CD14-positive monocyte (primary cell): ENCODE measurements around the gene TNNT3. TPM values are rescaled to one million over a fixed set of nuclear protein-coding genes. Genes with fewer than 3 reads are reported as not detected.

Experiments
- DNase-seq, 3 donors: peaks; one replicate each; pipeline ENCODE4 v3.0.0-alpha.2; 2011 to 2022
- H2AFZ ChIP-seq: 2 replicates; pipeline ENCODE4 v1.6.0; 2012; ENCODE audit warnings: mild to moderate bottlenecking, low read depth, low read length, inconsistent platforms; ENCODE audit not compliant: insufficient read depth, poor library complexity, severe bottlenecking
- H3K27ac ChIP-seq, 2 donors: 1 replicate in 1 of 2; 2 replicates in 1 of 2; pipeline ENCODE4 v1.5.1; 2012 to 2013; ENCODE audit warnings: low read length in 2 of 2, control low read depth in 1 of 2, inconsistent platforms in 1 of 2, low read depth in 1 of 2, mild to moderate bottlenecking in 1 of 2
- H3K27me3 ChIP-seq, 2 donors: one replicate each; pipeline versions ENCODE4 v1.6.0 to v1.6.1; 2011 to 2013; ENCODE audit warnings: low read length in 2 of 2; ENCODE audit not compliant: control insufficient read depth in 2 of 2, insufficient read depth in 2 of 2
- H3K36me3 ChIP-seq, 2 donors: replicated peaks in 1 of 2; 1 replicate in 1 of 2; 2 replicates in 1 of 2; pipeline versions ENCODE4 v1.5.1 to v1.6.1; 2012 to 2013; ENCODE audit warnings: low read length in 2 of 2, control low read depth in 1 of 2, inconsistent platforms in 1 of 2, mild to moderate bottlenecking in 1 of 2; ENCODE audit not compliant: insufficient read depth in 2 of 2, control insufficient read depth in 1 of 2
- H3K4me1 ChIP-seq, 2 donors: 1 replicate in 1 of 2; 2 replicates in 1 of 2; pipeline versions ENCODE4 v1.5.1 to v1.6.1; 2012 to 2013; ENCODE audit warnings: low read length in 2 of 2, control low read depth in 1 of 2, inconsistent platforms in 1 of 2, mild to moderate bottlenecking in 1 of 2, moderate library complexity in 1 of 2; ENCODE audit not compliant: insufficient read depth in 2 of 2, control insufficient read depth in 1 of 2
- H3K4me2 ChIP-seq: replicated peaks from 2 replicates; pipeline ENCODE3; 2012; ENCODE audit warnings: low read length, moderate library complexity, mild to moderate bottlenecking; ENCODE audit not compliant: poor library complexity, severe bottlenecking; ENCODE audit errors: extremely low read depth
- H3K4me3 ChIP-seq, 3 experiments: fragments of 200-600 bp in 1 of 3; sonication (generic) in 1 of 3; replicated peaks in 1 of 3; 1 replicate in 2 of 3; 2 replicates in 1 of 3; pipeline ENCODE4 v1.5.1; 2011 to 2013; ENCODE audit warnings: low read length in 3 of 3, mild to moderate bottlenecking in 3 of 3, control low read depth in 2 of 3, low read depth in 2 of 3, inconsistent platforms in 1 of 3, moderate library complexity in 1 of 3
- H3K79me2 ChIP-seq: 2 replicates; pipeline ENCODE4 v1.6.0; 2012; ENCODE audit warnings: mild to moderate bottlenecking, control low read depth, inconsistent platforms, low read length, moderate library complexity; ENCODE audit not compliant: insufficient read depth
- H3K9ac ChIP-seq: 2 replicates; pipeline ENCODE4 v1.6.0; 2017; ENCODE audit warnings: low read length, mild to moderate bottlenecking; ENCODE audit not compliant: insufficient read depth, poor library complexity, severe bottlenecking
- H3K9me3 ChIP-seq, 2 donors: replicated peaks in 1 of 2; 1 replicate in 1 of 2; 2 replicates in 1 of 2; pipeline versions ENCODE4 v1.5.1 to v1.6.1; 2012 to 2013; ENCODE audit warnings: low read length in 2 of 2, control low read depth in 1 of 2; ENCODE audit not compliant: control insufficient read depth in 1 of 2, insufficient read depth in 1 of 2
- H4K20me1 ChIP-seq: 2 replicates; pipeline ENCODE4 v1.6.0; 2012; ENCODE audit warnings: mild to moderate bottlenecking, low read length, control low read depth, moderate library complexity; ENCODE audit not compliant: insufficient read depth
- H3K27ac Mint-ChIP-seq, 7 donors: one replicate each; pipeline ENCODE4 v1.8.0; 2020; ENCODE audit warnings: mild to moderate bottlenecking in 7 of 7, mixed read lengths in 7 of 7, moderate library complexity in 6 of 7, inconsistent platforms in 2 of 7
- H3K27me3 Mint-ChIP-seq, 3 donors: one replicate each; pipeline ENCODE4 v1.8.0; 2021 to 2022; ENCODE audit warnings: low read depth in 3 of 3, mild to moderate bottlenecking in 3 of 3, mixed read lengths in 3 of 3, moderate library complexity in 3 of 3, inconsistent platforms in 1 of 3
- H3K36me3 Mint-ChIP-seq, 2 donors: one replicate each; pipeline ENCODE4 v1.8.0; 2020; ENCODE audit warnings: mixed read lengths in 2 of 2, inconsistent platforms in 1 of 2, mild to moderate bottlenecking in 1 of 2
- H3K4me1 Mint-ChIP-seq: one replicate; pipeline ENCODE4 v1.8.0; 2020; ENCODE audit warnings: mild to moderate bottlenecking, mixed read lengths
- H3K4me3 Mint-ChIP-seq, 2 donors: one replicate each; pipeline ENCODE4 v1.8.0; 2020; ENCODE audit warnings: mild to moderate bottlenecking in 2 of 2, mixed read lengths in 2 of 2, moderate library complexity in 1 of 2
- H3K9me3 Mint-ChIP-seq, 7 donors: one replicate each; pipeline ENCODE4 v1.8.0; 2020 to 2022; ENCODE audit warnings: mixed read lengths in 7 of 7, mild to moderate bottlenecking in 6 of 7, moderate library complexity in 6 of 7, inconsistent platforms in 2 of 7
- CTCF ChIP-seq: fragments of 200-600 bp; IDR thresholded peaks from one replicate; pipeline ENCODE4 v1.8.0; 2022; ENCODE audit warnings: antibody characterized with exemption, mild to moderate bottlenecking
- WGBS: methylation state at CpG from one replicate; pipeline ENCODE4 v1.1.5; 2013; ENCODE audit warnings: missing lambda C conversion rate; ENCODE audit not compliant: insufficient coverage; 5-methylcytosine and 5-hydroxymethylcytosine counted together
- intact Hi-C, 2 donors: fragments of 100-400 bp; cut with micrococcal nuclease; formaldehyde crosslinking; loops; one replicate each; pipeline versions ENCODE4 v1.15.0 to v1.15.1; 2023
- polyA plus RNA-seq, 3 donors: library from polyadenylated mRNA; depleted of rRNA in 1 of 3; unstranded in 2 of 3; stranded (reverse) in 1 of 3; fragments of 300-500 nt in 2 of 3; fragments of >200 nt in 1 of 3; fragmentation: Illumina TruSeq in 2 of 3; gene quantifications; 1 replicate in 2 of 3; 2 replicates in 1 of 3; pipeline ENCODE4 v1.2.3, GENCODE V29; 2012 to 2021

The TNNT3 gene
- polyA plus RNA-seq, 3 donors = 1.4 TPM; not detected in 2

GRCh38 chr11:1889941-1890855 is 29.3 kb upstream of the TNNT3 start:
- Histone ChIP-seq H3K9me3 (no peaks in the 10 kb centered on the region), H3K4me3 (no peak overlapping the region), H3K27ac (no peak overlapping the region), H3K79me2 (no peaks in the 10 kb centered on the region), H4K20me1 (peaks cover 87% of the 10 kb centered on the region), H3K4me1 (peaks cover 36 to 44% of the 10 kb centered on the region in 2 donors), H2AFZ (no peak overlapping the region), H3K27me3 (peaks cover 0 to 26% of the 10 kb centered on the region in 2 donors), H3K9ac (no peak overlapping the region), H3K36me3 (peaks cover 45% of the 10 kb centered on the region in 2 donors), H3K4me2 (no peak overlapping the region)
- peaks cover 3% of the 10 kb centered on the region in 2 donors for H3K36me3 Mint-ChIP-seq
- no peak for TF ChIP-seq CTCF
- peaks cover 18 to 52% (median 27%) of the 10 kb centered on the region in 3 donors for H3K27me3 Mint-ChIP-seq
- 7% methylated on average over 31 of the region's 33 CpGs for WGBS
- H3K27ac Mint-ChIP-seq = peak overlapping the region in 1 of 7 donors; percentile 32
- intact Hi-C loops = loop anchor here (2.0 to 10.0 kb wide), 4 partner anchors 17 to 265 kb away; partner anchors contain the start of gene KRTAP5-6 (in 1 of the 2)
- peak overlapping the region in 1 of 2 donors; percentile 30 for H3K4me3 Mint-ChIP-seq
- no peak for DNase-seq
- peaks cover 19% of the 10 kb centered on the region for H3K4me1 Mint-ChIP-seq
- peaks cover 0 to 23% (median 7%) of the 10 kb centered on the region in 7 donors for H3K9me3 Mint-ChIP-seq
